ENCODE measurements around the gene KRT9.

KRT9 gene

GRCh38 chr17:41551365-41551764 lies 20.5 kb downstream of the KRT9 start:
- DNase-seq (ENCODE audit: extremely low read depth, low read depth), result no peak
- TF ChIP-seq CTCF (IDR thresholded peaks at IDR 0.05; ENCODE audit: low read depth, low read length), result no peak

- DNase-seq (ENCODE audit: extremely low read depth, low read depth), result no peak
- TF ChIP-seq CTCF (IDR thresholded peaks at IDR 0.05; ENCODE audit: low read depth, low read length), result no peak
Observed at GRCh38 chr17:41549596-41550039, 22.2 kb downstream of the KRT9 start.

DNA sequence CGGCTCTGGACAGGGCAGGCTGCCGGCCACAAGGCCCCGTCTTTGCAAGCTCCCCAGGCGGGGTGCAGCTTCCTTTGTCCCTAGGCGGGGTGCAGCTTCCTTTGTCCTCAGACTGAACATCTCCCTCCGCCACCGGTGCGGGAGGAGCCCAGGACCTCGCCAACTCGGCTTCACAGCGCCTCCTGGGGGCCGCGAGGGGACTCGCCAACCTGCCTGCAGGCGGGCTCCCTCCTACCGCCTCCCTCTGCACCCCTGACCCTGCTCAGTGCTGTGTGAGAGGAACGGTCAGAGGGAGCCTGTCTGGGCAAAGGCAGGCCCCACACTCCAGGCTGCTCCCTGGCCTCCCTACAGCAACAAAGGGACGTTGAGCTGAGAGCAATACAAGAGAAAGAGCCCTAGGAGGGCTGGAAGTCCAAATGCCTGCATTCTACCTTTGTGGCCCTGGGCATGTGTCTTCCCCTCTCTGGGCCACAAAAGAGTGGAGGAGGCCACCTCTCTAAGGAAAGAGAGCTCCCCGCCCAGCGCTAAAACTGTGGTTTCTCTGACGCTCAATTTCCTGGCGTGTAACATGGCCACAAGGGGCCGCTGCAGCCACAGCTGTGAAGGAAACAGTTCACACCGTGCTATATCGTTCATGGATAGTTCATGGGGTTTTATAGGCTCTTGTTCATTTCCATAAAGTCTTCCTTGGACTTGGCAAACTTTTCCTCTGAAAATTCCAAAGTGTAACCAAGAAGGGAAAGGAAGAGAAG lies 22.8 kb downstream of the KRT9 start:
- peak; percentile 70 for DNase-seq (ENCODE audit: extremely low read depth, low read depth)
- TF ChIP-seq CTCF (IDR thresholded peaks at IDR 0.05; ENCODE audit: low read depth, low read length), result peak; percentile 83

DNA sequence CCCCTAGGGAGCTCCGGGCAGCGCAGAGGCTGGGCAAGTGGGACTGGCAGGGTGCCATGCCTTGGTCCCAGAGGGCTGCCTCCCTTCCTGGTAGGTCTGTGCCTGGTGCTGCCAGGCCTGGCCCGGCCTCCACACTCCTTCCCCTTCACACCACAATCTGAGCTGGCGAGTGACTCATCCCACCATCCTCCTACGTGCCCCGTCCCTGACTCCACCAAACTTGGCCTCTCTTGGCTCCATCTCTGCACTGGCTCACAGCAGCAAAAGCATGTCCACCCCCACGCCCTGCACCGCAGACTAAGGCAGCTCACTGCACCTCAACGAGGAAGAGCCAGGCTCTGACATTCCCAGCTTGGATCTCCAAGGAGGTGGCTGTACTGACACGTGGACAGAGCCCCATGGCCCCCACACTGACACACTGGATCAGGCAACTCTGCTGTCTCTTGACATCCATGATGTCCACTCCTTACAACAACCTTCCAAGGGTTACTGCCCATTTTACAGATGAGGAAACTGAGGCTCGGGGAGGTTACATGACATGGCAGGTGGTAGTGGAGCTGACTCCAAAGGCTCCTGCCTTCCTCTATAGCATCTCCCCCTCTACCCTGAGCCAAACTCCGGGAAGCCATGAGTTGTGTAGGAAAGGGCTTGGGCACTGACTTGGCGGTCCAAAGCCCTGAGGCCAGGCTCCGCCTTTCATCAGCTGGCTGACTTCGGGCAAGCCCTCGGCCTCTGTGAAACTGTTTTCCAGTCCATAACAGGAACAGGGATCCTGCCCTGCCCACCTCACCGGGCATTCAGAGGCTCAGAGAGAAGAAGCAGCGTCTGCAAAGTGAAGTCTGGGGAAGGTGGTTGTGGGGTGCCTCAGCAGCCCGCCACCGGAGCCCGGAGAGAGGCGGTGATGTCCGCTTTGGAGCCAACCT lies 23.7 kb downstream of the KRT9 start:
- peak; percentile 92 for DNase-seq (ENCODE audit: extremely low read depth, low read depth)
- TF ChIP-seq CTCF (IDR thresholded peaks at IDR 0.05; ENCODE audit: low read depth, low read length), result no peak

DNA sequence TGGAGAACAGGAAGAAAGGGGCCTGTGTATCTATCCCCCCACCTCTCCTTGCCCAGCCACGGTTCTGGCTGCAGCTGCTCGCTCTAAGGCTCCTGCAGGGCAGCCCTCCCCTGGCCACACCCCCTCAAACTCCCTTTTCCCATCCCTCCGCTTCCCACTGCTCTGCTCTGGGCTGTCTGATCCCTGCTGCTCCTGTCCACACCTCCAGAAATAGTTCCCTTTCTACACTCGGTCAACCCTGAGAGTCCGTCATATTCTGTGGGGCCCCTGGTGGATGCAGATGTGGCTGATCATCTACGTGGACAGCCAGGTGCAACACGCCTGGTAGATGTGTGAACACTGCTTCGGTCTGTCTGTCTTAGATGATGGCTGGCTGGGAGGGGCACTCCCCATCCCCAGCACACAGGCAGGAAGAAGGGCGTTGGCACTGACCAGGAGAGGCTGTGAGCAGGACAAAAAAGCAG lies 24.4 kb downstream of the KRT9 start:
- no peak for TF ChIP-seq CTCF (IDR thresholded peaks at IDR 0.05; ENCODE audit: low read depth, low read length)
- DNase-seq (ENCODE audit: extremely low read depth, low read depth), result no peak

- TF ChIP-seq CTCF (IDR thresholded peaks at IDR 0.05; ENCODE audit: low read depth, low read length), result no peak
- DNase-seq (ENCODE audit: extremely low read depth, low read depth), result no peak
Observed at GRCh38 chr17:41546819-41547218, 25.0 kb downstream of the KRT9 start.
